T-helper 1 cell treated with Interleukin-12 subunit alpha and Interleukin-12 subunit beta and Interleukin-4 antibody, amounts not matched to agents 30 ng/mL and 1 ng/mL, for 36 hours (primary cell): ENCODE measurements around the gene ABCC3. TPM values are rescaled to one million over a fixed set of nuclear protein-coding genes. Genes with fewer than 3 reads are reported as not detected.
"Not testable (repeated sequence)": the region's sequence is repeated elsewhere in the genome, so short reads cannot be mapped to it uniquely, and the experiment has no call there.

Source experiments
- intact Hi-C: fragments of 100-400 bp; cut with micrococcal nuclease; formaldehyde crosslinking; loops from one replicate; pipeline ENCODE4 v1.15.1; 2024
- total RNA-seq: library from RNA; stranded (reverse); gene quantifications from 2 replicates; pipeline ENCODE4 v1.2.3, GENCODE V29; 2022

Gene ABCC3
- total RNA-seq, 1 donor from 2014 or later: not detected

GRCh38 chr17:50664788-50665458, 30.2 kb downstream of the ABCC3 start:
- intact Hi-C loops: no loop called here

GRCh38 chr17:50665838-50666237, 31.2 kb downstream of the ABCC3 start:
- intact Hi-C loops: no loop called here

DNA sequence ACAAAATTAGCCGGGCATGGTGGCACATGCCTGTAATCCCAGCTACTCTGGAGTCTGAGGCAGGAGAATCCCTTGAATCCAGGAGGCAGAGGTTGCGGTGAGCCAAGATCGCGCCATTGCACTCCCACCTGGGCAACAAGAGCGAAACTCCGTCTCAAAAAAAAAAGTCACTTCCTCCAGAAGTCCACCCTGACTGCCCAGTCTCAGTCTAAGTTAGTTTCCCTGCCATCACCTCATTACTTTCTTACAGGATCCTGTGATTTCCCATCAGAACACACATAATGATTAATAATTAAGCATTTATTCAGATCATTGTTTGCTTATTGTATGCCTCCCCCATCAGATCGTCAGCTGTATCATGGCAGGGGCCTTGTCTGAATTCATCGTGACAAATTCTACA, 31.6 kb downstream of the ABCC3 start:
- intact Hi-C loops: no loop called here

- intact Hi-C loops: no loop called here
These were observed 32.8 kb downstream of the ABCC3 start for GRCh38 chr17:50667259-50668024.

DNA sequence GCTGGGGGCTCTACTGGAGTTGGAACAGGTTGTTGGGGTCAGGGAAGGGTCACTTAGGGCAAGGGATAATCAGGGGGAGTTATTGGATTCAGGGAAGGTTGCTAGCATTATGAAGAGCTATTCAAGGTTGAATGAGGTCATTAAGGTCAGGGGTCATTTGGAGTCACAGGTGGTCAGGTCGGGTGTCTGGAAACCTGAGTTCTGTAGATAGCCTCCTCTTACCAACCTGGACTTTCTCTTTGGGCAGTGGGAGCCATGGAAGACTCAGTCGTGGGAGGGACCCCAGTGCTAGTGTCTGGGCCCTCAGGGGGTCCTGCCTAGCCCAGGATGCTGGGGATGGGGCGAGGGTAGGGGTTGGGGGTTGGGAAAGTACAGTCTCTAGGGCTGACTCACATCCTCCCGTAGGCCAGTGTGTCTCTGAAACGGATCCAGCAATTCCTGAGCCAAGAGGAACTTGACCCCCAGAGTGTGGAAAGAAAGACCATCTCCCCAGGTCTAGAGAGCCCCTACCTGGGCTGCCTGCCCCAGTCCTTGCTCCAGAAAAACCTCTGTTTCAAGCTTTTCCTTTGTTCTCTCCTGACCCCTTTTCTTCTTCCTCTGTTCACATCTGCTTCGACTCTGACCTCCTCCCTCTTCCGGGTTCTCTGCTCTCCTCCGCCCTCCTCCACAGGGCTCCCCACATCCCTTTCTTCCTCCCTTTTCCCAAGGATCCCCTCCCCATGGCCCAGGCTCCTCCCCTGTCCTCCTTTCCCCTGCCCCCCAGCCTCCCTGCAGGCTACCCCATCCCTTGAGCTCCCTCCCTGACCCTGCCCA, 33.5 kb downstream of the ABCC3 start:
- intact Hi-C loops: no loop called here

- intact Hi-C loops: no loop called here
These were observed 34.3 kb downstream of the ABCC3 start for GRCh38 chr17:50668838-50669581.

GRCh38 chr17:50672071-50672470, 37.4 kb downstream of the ABCC3 start:
- intact Hi-C loops: no loop called here

DNA sequence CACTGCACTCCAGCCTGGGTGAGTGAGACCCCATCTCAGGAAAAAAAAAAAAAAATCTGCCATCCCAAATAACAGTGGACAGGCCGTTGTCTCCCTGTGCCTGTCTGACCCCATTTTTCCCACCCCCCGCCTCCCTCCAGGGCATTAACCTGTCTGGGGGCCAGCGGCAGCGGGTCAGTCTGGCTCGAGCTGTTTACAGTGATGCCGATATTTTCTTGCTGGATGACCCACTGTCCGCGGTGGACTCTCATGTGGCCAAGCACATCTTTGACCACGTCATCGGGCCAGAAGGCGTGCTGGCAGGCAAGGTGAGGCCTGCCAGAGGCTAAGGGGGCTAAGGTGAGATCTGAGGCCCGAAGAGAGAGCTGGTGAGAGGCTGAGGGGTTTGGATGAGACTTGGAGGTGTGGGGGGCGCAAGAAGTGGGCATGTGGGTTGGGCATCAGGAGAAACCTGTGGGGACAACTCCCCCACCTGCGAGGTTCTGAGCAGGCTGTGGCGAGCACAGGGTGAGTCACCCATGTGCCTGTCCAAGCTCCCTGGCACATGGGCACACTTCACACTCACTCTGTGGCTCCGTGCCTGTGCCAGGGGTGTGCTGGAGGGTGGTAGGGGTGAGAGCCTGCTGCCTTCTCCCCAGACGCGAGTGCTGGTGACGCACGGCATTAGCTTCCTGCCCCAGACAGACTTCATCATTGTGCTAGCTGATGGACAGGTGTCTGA, 38.3 kb downstream of the ABCC3 start:
- intact Hi-C loops: no loop called here

DNA sequence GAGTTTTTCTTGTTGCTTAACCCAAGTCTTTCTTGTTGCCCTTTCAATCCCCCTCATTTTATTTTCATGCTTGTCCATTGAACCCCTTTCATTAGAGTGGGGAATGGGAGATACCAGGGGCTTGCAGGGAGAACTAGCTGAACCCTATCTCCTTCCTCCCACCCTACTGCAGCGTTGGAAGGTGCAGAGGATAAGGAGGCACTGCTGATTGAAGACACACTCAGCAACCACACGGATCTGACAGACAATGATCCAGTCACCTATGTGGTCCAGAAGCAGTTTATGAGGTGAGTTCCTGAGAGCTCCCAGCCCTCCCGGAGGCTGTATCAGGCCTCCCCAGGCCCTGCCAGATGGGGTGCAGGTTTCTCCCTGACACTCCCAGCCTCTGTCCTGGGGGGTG, 40.5 kb downstream of the ABCC3 start:
- intact Hi-C loops: no loop called here

GRCh38 chr17:50675627-50676026, 40.9 kb downstream of the ABCC3 start:
- intact Hi-C loops: no loop called here

GRCh38 chr17:50676065-50676975, 41.6 kb downstream of the ABCC3 start:
- intact Hi-C loops: no loop called here

- intact Hi-C loops: no loop called here
These were observed 43.2 kb downstream of the ABCC3 start for GRCh38 chr17:50677851-50678375.

DNA sequence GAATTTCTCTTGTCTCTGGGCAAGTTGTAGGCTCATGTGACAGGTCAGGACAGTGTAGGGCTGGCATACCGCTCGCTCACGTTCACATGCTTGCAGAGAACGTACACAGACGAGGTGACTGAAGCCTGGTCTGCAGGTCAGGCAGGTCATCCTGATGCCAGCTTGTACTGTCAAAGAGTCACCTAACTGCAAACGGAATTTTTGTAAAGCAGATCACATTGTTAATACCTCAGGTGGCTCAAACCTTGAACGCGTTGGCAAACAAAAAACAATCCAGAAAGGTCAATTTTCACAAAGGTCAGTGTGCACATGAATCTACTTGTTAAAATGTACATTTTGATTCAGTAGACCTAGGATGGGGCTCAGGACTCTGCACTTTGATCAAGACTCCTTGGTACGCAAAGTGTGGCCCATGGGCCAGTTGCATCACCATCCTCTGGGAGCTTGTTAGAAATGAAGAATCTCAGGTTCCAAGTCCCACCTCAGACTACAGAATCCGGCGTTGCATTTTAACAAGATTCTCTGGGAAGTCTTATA, 44.4 kb downstream of the ABCC3 start:
- intact Hi-C loops: no loop called here

GRCh38 chr17:50680126-50680525, 45.4 kb downstream of the ABCC3 start:
- intact Hi-C loops: no loop called here

DNA sequence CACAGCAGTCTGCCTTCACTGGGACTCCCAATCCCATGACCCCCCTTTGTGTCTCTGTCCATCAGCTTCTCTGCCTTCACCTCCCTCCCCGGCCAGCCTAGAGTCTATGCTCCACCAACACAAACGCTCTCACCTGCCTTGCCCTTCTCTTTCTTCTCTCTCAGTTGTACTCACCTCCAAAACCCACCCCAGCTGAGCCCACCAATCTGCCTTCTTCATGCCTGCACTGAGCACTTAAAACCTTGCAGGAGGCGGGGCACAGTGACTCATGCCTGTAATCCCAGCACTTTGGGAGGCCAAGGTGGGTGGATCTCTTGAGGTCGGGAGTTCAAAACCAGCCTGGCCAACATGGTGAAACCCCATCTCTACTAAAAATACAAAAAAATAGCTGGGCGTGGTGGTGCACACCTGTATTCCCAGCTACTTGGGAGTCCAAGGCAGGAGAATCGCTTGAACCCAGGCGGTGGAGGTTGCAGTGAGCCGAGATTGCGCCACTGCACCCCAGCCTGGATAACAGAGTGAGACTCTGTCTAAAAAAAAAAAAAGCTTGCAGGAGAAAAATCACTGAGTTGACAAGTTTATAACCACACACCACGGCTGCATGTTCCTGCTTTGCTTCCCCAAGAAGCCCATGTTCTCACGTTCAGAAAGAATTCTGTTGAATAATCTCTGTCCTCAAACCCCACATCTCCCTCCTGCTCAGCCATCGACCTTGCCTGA, 46.0 kb downstream of the ABCC3 start:
- intact Hi-C loops: not testable (repeated sequence)

GRCh38 chr17:50681263-50682200, 46.9 kb downstream of the ABCC3 start:
- intact Hi-C loops: no loop called here

GRCh38 chr17:50682441-50682840, 47.8 kb downstream of the ABCC3 start:
- intact Hi-C loops: no loop called here
